H9 (cell line): ENCODE measurements around the gene IFIT1B. TPM values are rescaled to one million over a fixed set of nuclear protein-coding genes. Genes with fewer than 3 reads are reported as not detected.

ENCODE experiments used
- DNase-seq: peaks from one replicate; pipeline ENCODE4 v3.0.0-alpha.2; 2017
- H2AFZ ChIP-seq: one replicate; pipeline ENCODE4 v1.6.1; 2013; ENCODE audit warnings: mild to moderate bottlenecking, low read length, control low read depth, moderate library complexity
- H2AK5ac ChIP-seq: 2 replicates; pipeline ENCODE4 v1.6.1; 2013; ENCODE audit warnings: low read length, control low read depth, mixed read lengths; ENCODE audit not compliant: insufficient read length
- H2BK120ac ChIP-seq: one replicate; pipeline ENCODE4 v1.6.1; 2013; ENCODE audit warnings: low read depth, mild to moderate bottlenecking, low read length, control low read depth, inconsistent platforms; ENCODE audit not compliant: poor library complexity, severe bottlenecking
- H2BK12ac ChIP-seq: 2 replicates; pipeline ENCODE4 v1.6.1; 2013; ENCODE audit warnings: low read length, control low read depth, mixed read lengths, low read depth; ENCODE audit not compliant: insufficient read length
- H2BK15ac ChIP-seq: 2 replicates; pipeline ENCODE4 v1.6.1; 2013; ENCODE audit warnings: low read depth, low read length, control low read depth
- H2BK20ac ChIP-seq: one replicate; pipeline ENCODE4 v1.6.1; 2013; ENCODE audit warnings: low read depth, mild to moderate bottlenecking, low read length, control low read depth, inconsistent platforms; ENCODE audit not compliant: poor library complexity, severe bottlenecking
- H2BK5ac ChIP-seq: 2 replicates; pipeline ENCODE4 v1.6.1; 2013; ENCODE audit warnings: low read length, control low read depth, mixed read lengths; ENCODE audit not compliant: insufficient read length
- H3K14ac ChIP-seq: 2 replicates; pipeline ENCODE4 v1.6.1; 2013; ENCODE audit warnings: low read length, control low read depth; ENCODE audit not compliant: insufficient read depth
- H3K18ac ChIP-seq: 2 replicates; pipeline ENCODE4 v1.6.1; 2013; ENCODE audit warnings: low read depth, mild to moderate bottlenecking, mixed read lengths, low read length, control low read depth; ENCODE audit not compliant: insufficient read length
- H3K23ac ChIP-seq: 2 replicates; pipeline ENCODE4 v1.6.1; 2013; ENCODE audit warnings: low read length, control low read depth, mixed read lengths, low read depth; ENCODE audit not compliant: insufficient read length
- H3K23me2 ChIP-seq: 2 replicates; pipeline ENCODE4 v1.6.1; 2013; ENCODE audit warnings: low read depth, mild to moderate bottlenecking, mixed read lengths, low read length, control low read depth; ENCODE audit not compliant: insufficient read length, poor library complexity, severe bottlenecking
- H3K27ac ChIP-seq: 2 replicates; pipeline ENCODE4 v1.5.1; 2013; ENCODE audit warnings: low read length, control low read depth, mixed read lengths, low read depth; ENCODE audit not compliant: insufficient read length
- H3K27me3 ChIP-seq: 2 replicates; pipeline ENCODE4 v1.6.1; 2013; ENCODE audit warnings: low read length, control low read depth, inconsistent platforms; ENCODE audit not compliant: insufficient read depth
- H3K4ac ChIP-seq: 2 replicates; pipeline ENCODE4 v1.6.1; 2013; ENCODE audit warnings: low read depth, mild to moderate bottlenecking, control low read depth, inconsistent platforms, low read length, moderate library complexity
- H3K4me1 ChIP-seq: 2 replicates; pipeline ENCODE4 v1.6.1; 2013; ENCODE audit warnings: low read length, control low read depth, inconsistent platforms; ENCODE audit not compliant: insufficient read depth
- H3K4me2 ChIP-seq: 2 replicates; pipeline ENCODE4 v1.6.1; 2013; ENCODE audit warnings: low read length, control low read depth, mixed read lengths; ENCODE audit not compliant: insufficient read length, insufficient read depth
- H3K56ac ChIP-seq: 2 replicates; pipeline ENCODE4 v1.6.1; 2013; ENCODE audit warnings: low read depth, mild to moderate bottlenecking, mixed read lengths, low read length, control low read depth; ENCODE audit not compliant: insufficient read length
- H3K79me1 ChIP-seq: 2 replicates; pipeline ENCODE4 v1.6.1; 2013; ENCODE audit warnings: low read depth, mild to moderate bottlenecking, moderate library complexity, low read length, control low read depth, inconsistent platforms; ENCODE audit not compliant: insufficient read depth, poor library complexity, severe bottlenecking
- H3K79me2 ChIP-seq: 2 replicates; pipeline ENCODE4 v1.6.1; 2013; ENCODE audit warnings: low read length, control low read depth, inconsistent platforms; ENCODE audit not compliant: insufficient read depth
- H3K9ac ChIP-seq: 2 replicates; pipeline ENCODE4 v1.6.1; 2013; ENCODE audit warnings: low read length, control low read depth, mixed read lengths; ENCODE audit not compliant: insufficient read length; ENCODE audit errors: extremely low read depth
- H3K9me3 ChIP-seq: one replicate; pipeline ENCODE4 v1.6.1; 2013; ENCODE audit warnings: low read depth, low read length, inconsistent platforms; ENCODE audit not compliant: control insufficient read depth
- H3T11ph ChIP-seq: one replicate; pipeline ENCODE4 v1.6.1; 2013; ENCODE audit warnings: mild to moderate bottlenecking, low read length, control low read depth, inconsistent platforms
- H4K20me1 ChIP-seq: one replicate; pipeline ENCODE4 v1.6.1; 2013; ENCODE audit not compliant: control insufficient read depth, insufficient read length, insufficient read depth
- H4K5ac ChIP-seq: 2 replicates; pipeline ENCODE4 v1.6.1; 2013; ENCODE audit warnings: low read depth, mild to moderate bottlenecking, mixed read lengths, low read length, control low read depth; ENCODE audit not compliant: insufficient read length
- H4K8ac ChIP-seq: replicated peaks from 2 replicates; pipeline ENCODE4 v1.6.1; 2013; ENCODE audit warnings: low read length, control low read depth, mixed read lengths, low read depth; ENCODE audit not compliant: insufficient read length
- H4K91ac ChIP-seq: 2 replicates; pipeline ENCODE4 v1.6.1; 2013; ENCODE audit warnings: low read depth, mild to moderate bottlenecking, moderate library complexity, mixed read lengths, low read length, control low read depth; ENCODE audit not compliant: insufficient read length
- H3K27ac Mint-ChIP-seq, 3 experiments: 2 replicates in 2 of 3; 3 replicates in 1 of 3; pipeline ENCODE4 v1.8.0; 2020 to 2021; ENCODE audit warnings: mixed read lengths in 3 of 3, mild to moderate bottlenecking in 1 of 3, moderate library complexity in 1 of 3
- H3K27me3 Mint-ChIP-seq: 2 replicates; pipeline ENCODE4 v1.8.0; 2021; ENCODE audit warnings: low read depth, mild to moderate bottlenecking, moderate library complexity, mixed read lengths
- H3K36me3 Mint-ChIP-seq, 3 experiments: 2 replicates in 2 of 3; 3 replicates in 1 of 3; pipeline ENCODE4 v1.8.0; 2020 to 2021; ENCODE audit warnings: low read depth in 3 of 3, mixed read lengths in 3 of 3; ENCODE audit not compliant: insufficient read depth in 1 of 3
- H3K4me1 Mint-ChIP-seq, 2 experiments: 2 replicates each; pipeline ENCODE4 v1.8.0; 2020; ENCODE audit warnings: mixed read lengths in 2 of 2
- H3K4me3 Mint-ChIP-seq, 2 experiments: 2 replicates in 1 of 2; 3 replicates in 1 of 2; pipeline ENCODE4 v1.8.0; 2020 to 2021; ENCODE audit warnings: mild to moderate bottlenecking in 2 of 2, mixed read lengths in 2 of 2, moderate library complexity in 1 of 2
- H3K9me3 Mint-ChIP-seq, 2 experiments: 2 replicates in 1 of 2; 3 replicates in 1 of 2; pipeline ENCODE4 v1.8.0; 2020; ENCODE audit warnings: mild to moderate bottlenecking in 2 of 2, mixed read lengths in 2 of 2, moderate library complexity in 1 of 2
- CTCF ChIP-seq: fragments of 200-600 bp; sonication (generic); conservative IDR thresholded peaks from 3 replicates; pipeline ENCODE4 v1.8.0; 2021; ENCODE audit warnings: antibody characterized with exemption, mild to moderate bottlenecking
- WGBS: extraction: QIAGEN DNeasy Blood & Tissue Kit; methylation state at CpG from one replicate; pipeline ENCODE4 v1.1.7; 2013; ENCODE audit warnings: missing lambda C conversion rate, low lambda C conversion rate, mixed read lengths; ENCODE audit not compliant: insufficient read length; ENCODE audit errors: extremely low coverage; 5-methylcytosine and 5-hydroxymethylcytosine counted together
- total RNA-seq: library from RNA; stranded (reverse); gene quantifications from 2 replicates; pipeline ENCODE4 v1.2.1, GENCODE V29; 2021

The IFIT1B gene
- total RNA-seq, 1 experiment from 2014 or later, result not detected

DNA sequence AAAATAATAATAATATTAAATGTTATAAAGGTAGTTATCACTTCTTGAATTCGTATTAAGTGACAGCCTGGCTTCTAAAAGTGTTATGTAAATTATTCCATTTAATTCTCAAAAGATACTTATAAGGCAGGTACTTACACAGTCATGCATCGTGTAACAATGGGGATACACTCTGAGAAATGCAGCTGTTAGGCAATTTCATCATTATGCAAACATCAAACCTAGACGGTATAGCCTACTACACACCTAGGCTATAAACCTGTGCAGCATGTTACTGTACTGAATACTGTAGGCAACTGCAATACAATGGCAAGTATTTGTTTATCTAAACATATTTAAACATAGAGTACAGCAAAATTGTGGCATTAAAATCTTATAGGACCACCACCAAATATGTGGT lies 16.0 kb downstream of the IFIT1B start:
- Histone ChIP-seq H3K79me1 (no peaks in the 10 kb centered on the region), H3T11ph (no peak overlapping the region), H3K4ac (no peak overlapping the region), H3K9ac (no peak overlapping the region), H4K5ac (no peak overlapping the region), H3K23me2 (peaks cover 2% of the 10 kb centered on the region), H4K91ac (no peak overlapping the region), H3K9me3 (no peaks in the 10 kb centered on the region), H4K8ac (no peak overlapping the region), H2BK120ac (no peak overlapping the region), H2BK5ac (no peak overlapping the region), H2BK15ac (no peak overlapping the region), H3K18ac (no peak overlapping the region), H3K14ac (no peak overlapping the region), H3K27me3 (no peaks in the 10 kb centered on the region), H3K56ac (no peak overlapping the region), H2AK5ac (no peak overlapping the region), H3K79me2 (no peaks in the 10 kb centered on the region), H3K4me2 (no peak overlapping the region), H2BK12ac (no peak overlapping the region), H2BK20ac (no peak overlapping the region), H3K27ac (no peak overlapping the region), H2AFZ (no peak overlapping the region), H4K20me1 (no peaks in the 10 kb centered on the region), H3K4me1 (peaks cover 4% of the 10 kb centered on the region; the same call in 1 of the 2 replicates), H3K23ac (no peak overlapping the region)
- Mint-ChIP-seq H3K4me1 (peaks cover 9 to 11% of the 10 kb centered on the region in 2 experiments), H3K36me3 (peaks cover 2 to 9% (median 8%) of the 10 kb centered on the region in 3 experiments; a peak in 5 of 7 replicates), H3K9me3 (peaks cover 9 to 13% of the 10 kb centered on the region in 2 experiments; a peak in 4 of 5 replicates), H3K27me3 (no peaks in the 10 kb centered on the region; the same call in 1 of the 2 replicates), H3K27ac (no peak overlapping the region), H3K4me3 (no peak overlapping the region)
- no CpG with 5 or more reads among the region's 3 CpGs for WGBS
- no peak for TF ChIP-seq CTCF
- no peak for DNase-seq
